ENCODE measurements around the gene PLTP.
"Not testable (repeated sequence)": the region's sequence is repeated elsewhere in the genome, so short reads cannot be mapped to it uniquely, and the experiment has no call there.

The PLTP gene

DNA sequence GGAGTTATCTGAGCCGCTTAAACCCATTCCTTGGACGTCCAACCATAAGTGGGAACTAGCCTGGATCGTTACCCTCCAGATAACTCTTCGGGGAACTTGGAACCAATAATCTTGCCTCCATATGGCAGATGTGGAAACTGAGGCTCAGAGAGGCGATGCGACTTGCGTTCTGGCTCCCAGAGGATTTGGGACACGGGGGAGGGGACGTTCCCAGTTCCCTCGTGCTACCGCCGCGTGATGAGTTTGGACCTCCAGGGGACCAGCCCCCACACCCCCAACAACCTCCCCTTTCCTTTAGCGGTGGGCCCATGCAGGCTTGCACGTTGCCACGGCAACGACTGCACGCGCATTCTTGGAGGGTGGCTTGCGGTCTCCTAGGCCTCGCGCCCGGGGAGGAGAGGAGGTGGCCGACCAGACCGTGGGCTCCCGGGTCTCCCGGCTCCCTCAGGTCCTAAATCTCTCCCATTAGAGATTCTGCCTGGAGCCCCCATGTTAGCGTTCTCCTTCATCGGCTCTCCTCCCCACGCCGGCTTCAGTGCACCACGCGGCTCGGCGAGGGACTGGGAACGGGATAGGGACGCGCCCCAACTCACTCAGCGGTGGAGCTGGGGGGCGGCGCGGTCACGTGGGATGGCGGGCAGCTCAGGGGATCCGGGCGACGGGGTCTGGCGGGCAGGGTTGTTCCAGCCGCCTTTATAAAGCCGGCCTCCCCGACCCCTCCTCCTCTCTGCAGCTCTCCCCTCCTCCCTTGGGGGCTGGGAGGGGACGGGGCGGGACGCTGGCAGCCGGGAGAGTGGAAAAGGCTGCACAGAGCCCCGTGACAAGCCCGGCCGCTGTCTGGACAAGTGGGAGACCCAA lies at the start of gene PLTP:
Gene PLTP (minus strand): TSS at position 670 of the 858 bp plus-strand sequence. CDS start 703 bp downstream, outside the sequence.
- no peak for DNase-seq

DNA sequence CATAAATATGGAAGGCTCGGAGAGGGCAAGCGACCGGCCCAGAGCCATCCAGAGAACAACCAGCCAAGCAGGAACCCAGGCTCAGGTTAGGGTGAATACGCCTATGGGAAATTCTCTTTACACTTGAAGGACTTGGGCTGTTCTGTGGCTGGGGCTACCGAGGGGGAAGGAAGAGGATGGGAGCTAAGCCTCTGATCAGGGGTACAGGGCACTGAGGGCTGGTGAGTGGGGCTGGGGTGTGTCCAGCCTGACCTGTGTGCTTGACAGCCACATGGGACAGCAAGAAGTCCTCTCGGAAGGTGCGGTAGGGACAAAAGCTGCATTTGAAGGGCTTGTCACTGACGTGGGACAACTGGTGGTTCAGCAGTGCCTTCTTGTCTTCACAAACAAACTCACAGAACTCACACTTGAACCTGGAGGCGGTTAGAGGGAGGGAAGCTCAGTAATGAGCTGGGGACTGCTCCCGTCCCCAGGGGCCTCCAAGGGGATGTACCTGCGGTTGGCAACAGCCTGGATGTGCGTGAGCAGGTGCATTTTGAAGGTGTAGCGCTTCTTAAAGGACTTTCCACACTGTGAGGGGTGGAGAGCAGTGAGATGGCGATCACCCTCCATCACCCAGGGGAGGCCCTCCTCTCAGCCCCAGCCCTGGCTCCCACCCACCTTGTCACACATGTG lies 48.1 kb upstream of the PLTP start:
- DNase-seq = no peak

- DNase-seq = no peak
Measured at GRCh38 chr20:45959126-45959525, 47.2 kb upstream of the PLTP start.

- no peak for DNase-seq
Measured at GRCh38 chr20:45958593-45958992, 46.6 kb upstream of the PLTP start.

GRCh38 chr20:45957021-45957941 lies 45.3 kb upstream of the PLTP start:
- no peak for DNase-seq

DNA sequence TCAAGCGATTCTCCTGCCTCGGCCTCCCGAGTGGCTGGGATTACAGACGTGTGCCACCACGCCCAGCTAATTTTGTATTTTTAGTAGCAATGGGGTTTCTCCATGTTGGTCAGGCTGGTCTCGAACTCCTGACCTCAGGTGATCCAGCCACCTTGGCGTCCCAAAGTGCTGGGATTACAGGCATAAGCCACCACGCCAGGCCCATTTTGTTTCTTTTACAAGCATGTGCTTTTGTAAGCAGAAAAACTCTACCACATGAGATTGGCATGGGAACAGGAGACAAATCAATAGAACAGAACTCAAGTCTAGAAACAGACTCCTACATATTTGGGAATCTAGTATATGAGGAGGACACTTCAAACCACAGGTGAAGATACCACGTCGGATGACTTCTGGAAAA lies 44.4 kb upstream of the PLTP start:
- not testable (repeated sequence) for DNase-seq

- no peak for DNase-seq
Measured at GRCh38 chr20:45953672-45954071, 41.7 kb upstream of the PLTP start.

DNA sequence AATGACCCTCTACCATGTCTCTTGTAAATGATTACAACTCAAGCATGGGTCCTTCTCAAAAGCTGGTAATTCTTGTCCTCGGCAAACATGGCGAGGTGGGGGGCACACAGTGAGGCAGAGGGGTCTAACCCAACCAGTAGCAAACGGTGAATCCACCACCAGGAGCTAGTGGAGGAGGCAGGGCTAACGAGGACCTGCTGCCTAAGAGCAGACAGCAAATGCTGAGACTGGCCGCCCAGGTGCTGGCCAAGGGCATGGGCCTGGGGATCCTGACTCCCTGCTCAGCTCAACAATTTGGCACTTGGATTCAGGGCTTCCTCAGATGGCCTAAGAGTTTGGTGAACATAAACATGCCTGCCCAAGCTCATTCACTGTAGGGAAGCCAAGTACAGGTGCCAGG lies 40.9 kb upstream of the PLTP start:
- no peak for DNase-seq

GRCh38 chr20:45951925-45952834 lies 40.2 kb upstream of the PLTP start:
- no peak for DNase-seq

DNA sequence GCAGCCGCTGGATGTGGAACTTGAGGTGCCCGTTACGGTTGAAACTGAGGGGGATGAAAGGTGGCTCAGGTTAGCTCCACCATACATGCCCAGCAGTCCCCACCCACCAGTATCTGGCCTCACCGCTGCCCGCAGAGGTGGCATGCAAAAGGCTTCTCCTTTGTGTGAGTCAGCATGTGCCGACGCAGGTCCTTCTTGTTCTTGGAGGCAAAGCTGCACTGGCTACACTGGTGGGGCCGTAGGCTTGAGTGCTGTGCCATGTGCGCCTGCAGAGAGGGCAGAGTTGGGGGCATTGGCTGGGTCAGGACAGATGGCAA lies 38.3 kb upstream of the PLTP start:
- DNase-seq = no peak

GRCh38 chr20:45949542-45950329 lies 37.8 kb upstream of the PLTP start:
- no peak for DNase-seq

DNA sequence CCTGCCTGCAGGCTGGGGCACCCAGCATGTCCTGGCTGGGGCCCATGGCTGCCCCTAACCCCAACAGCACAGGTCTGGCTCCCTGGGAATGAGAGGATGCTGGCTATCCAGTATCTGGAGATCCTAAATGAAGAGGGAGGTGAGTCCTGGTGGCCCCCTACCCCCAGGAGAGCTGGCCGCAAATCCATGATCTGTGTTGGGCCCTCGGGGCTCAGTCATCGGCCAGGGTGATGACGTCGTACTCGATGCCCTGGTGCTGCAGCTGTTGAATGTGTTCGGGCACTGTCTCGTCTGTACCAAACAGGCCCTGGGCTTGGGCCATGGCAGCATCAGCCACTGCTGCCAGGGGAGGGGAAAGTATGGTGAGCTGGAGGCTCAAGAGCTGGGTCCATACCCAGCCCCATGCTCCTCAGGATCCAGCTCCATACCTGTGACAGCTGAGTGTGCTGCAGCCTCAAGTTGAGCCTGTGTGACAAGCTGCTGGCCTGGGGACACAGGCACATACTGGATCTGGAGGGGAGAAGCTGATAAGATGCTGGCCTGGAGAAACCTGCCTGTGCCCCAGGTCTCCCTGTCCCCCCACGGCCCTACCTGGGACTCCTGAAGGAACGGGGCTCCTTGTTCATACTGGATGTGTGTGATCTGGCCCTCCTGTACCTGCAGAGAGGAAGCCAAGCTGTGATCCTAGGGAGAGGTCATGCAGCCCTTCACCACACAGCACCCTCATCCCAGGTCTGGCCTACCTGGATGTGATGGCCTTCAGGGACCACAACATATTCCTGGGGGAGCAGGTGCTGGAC lies 37.0 kb upstream of the PLTP start:
- DNase-seq = no peak

DNA sequence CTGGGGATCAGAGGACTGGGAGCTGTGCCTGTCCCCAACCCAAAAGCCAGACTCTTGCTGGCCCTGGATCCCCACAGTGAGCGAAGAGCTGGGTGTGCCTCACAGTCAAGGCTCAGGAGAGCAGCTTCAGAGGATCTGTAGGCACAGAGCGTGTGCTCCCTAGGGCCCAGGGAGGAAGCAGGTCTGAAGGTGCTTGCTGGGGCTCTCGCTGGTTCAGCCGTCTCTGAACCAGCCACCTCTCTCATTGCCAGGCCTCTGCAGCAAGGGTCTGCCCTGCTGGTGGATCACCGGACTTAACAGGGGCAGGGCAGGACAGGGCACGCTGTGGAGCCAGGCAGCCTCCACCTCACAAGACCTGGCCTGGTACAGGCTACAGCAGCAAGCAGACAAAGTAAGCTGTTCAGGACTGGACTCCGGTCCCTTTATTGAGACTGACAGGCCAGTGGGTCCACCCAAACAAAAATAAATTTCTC lies 36.3 kb upstream of the PLTP start:
- no peak for DNase-seq

GRCh38 chr20:45947110-45947866 lies 35.3 kb upstream of the PLTP start:
- no peak for DNase-seq

DNA sequence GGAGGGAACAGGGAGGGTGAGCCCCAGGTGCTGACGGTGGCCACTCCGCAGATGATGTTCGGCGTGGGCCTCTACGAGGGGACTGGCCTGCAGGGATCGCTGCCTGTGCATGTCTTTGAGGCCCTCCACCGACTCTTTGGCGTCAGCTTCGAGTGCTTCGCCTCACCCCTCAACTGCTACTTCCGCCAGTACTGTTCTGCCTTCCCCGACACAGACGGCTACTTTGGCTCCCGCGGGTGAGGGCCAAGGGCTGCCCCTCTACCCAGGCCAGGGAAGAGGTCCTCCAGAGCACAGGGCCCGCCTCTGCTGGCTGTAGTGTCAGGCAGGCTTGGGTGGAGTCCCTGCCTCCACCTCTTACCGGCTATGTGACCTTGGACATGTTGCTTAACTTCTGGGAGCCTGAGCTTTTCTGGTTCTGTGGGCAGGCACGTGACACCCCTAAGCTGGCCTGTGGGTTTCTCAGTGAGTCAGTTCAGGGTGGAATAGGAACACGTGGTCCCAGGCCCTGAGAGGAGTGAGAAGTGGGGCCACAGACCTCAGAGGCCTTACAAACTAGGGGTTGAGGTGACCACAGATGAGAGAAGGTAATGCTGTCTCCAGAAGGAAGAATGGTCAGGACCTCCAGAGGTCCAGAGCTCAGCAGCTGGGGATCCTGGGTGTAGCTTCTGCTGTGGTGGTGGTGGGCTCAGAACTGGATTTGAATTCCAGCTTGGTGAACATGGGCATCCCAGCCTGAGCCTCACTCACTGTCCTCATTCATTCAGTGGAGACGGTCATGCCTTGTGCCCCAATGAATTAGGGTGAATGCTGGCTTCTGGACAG lies 34.4 kb upstream of the PLTP start:
- DNase-seq = no peak

GRCh38 chr20:45945678-45946148 lies 33.8 kb upstream of the PLTP start:
- no peak for DNase-seq

DNA sequence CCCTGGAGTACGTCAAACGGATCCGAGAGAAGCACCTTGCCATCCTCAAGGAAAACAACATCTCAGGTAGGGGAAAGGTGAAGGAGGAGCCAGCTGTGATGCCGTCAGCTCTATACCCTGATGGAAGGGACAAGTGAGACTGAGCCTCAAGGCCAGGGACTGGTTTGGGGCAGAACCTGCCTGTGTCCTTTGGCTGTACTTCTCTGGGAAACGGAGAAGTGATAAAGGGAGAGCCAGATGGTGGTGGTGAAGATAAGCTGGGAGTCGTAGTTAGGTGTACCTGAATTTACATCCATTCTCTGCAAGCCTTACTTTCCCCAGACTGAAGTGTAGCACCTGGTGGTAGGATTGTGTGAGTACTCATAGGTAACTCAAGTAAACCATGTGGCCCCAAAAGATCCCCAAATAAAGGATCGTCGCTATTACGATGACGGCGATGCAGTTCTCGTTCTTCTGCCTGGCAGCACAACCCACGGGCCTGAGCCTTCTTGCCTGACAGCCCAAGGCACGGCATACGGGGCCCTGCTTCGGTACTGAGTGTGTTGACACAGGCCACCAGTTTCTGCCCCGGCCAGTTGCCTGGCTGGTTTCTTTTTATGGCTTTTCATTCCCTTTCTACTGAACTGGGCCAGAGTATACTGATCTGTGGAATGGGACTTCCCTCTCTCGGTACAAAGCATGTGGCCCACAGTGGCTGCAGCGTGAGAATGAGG lies 33.2 kb upstream of the PLTP start:
- DNase-seq = no peak
